Keratinocyte (primary cell): ENCODE measurements around the gene SPECC1.
"Not testable (repeated sequence)": the region's sequence is repeated elsewhere in the genome, so short reads cannot be mapped to it uniquely, and the experiment has no call there.

Experiments used
- CTCF ChIP-seq, 3 experiments: IDR thresholded peaks in 1 of 3; conservative IDR thresholded peaks in 1 of 3; optimal IDR thresholded peaks in 1 of 3; 2 replicates in 2 of 3; 3 replicates in 1 of 3; pipeline versions ENCODE3 to v1.5.1; 2011; ENCODE audit warnings: low read length in 3 of 3, mild to moderate bottlenecking in 3 of 3, moderate library complexity in 2 of 3, control low read depth in 1 of 3, inconsistent platforms in 1 of 3; ENCODE audit not compliant: insufficient read depth in 2 of 3; ENCODE audit errors: extremely low read depth in 1 of 3
- EZH2 ChIP-seq: IDR thresholded peaks from one replicate; pipeline ENCODE4 v1.6.1; 2012; ENCODE audit warnings: inconsistent platforms, mild to moderate bottlenecking, low read length, moderate library complexity

GRCh38 chr17:20352567-20352966 is 343.4 kb downstream of the SPECC1 start:
- not testable (repeated sequence) for TF ChIP-seq CTCF (optimal IDR thresholded peaks at IDR 0.05 in 1 of 3, IDR thresholded peaks at IDR 0.05 in 1 of 3, conservative IDR thresholded peaks at IDR 0.05 in 1 of 3; ENCODE audit: extremely low read depth in 1 of 3, insufficient read depth in 2 of 3, low read length in 3 of 3); EZH2
